Endothelial cell of umbilical vein (primary cell): ENCODE results near the gene PGF. TPM values are rescaled to one million over a fixed set of nuclear protein-coding genes. Genes with fewer than 3 reads are reported as not detected.

Experiments
- BruUV-seq: library from RNA; stranded (reverse); fragments of 400-500 nt; replicated peaks from 2 replicates; lab custom pipeline; 2021; lab: Mats Ljungman, UMichigan
- CTCF ChIA-PET: fragments of 300-600, 350-600 bp; sonication (Branson Sonifier 250); formaldehyde crosslinking; loops from one replicate; lab custom pipeline; 2021; ENCODE audit warnings: antibody characterized with exemption, inconsistent platforms; lab: Charles Lee
- POLR2A ChIA-PET: fragments of 300-600, 350-600 bp; sonication (Branson Sonifier 250); formaldehyde crosslinking; loops from one replicate; lab custom pipeline; 2021; ENCODE audit warnings: antibody characterized with exemption, inconsistent platforms; lab: Charles Lee
- DNase-seq: peaks from one replicate; pipeline ENCODE4 v3.0.0-alpha.2; 2011; ENCODE audit warnings: low read depth, low spot score
- FAIRE-seq: peaks from 2 replicates; lab custom pipeline; 2011; peaks lifted over from hg19 to GRCh38; lab: Jason Lieb, UNC
- H2AFZ ChIP-seq: 2 replicates; pipeline ENCODE4 v1.6.0; 2012; ENCODE audit warnings: low read depth, low read length, control low read depth, inconsistent platforms
- H3K27ac ChIP-seq: 2 replicates; pipeline ENCODE4 v1.5.1; 2011; ENCODE audit warnings: low read depth, mild to moderate bottlenecking, control low read depth, low read length, moderate library complexity; ENCODE audit not compliant: insufficient read depth
- H3K27me3 ChIP-seq, 2 experiments: 2 replicates each; pipeline versions ENCODE4 v1.6.0 to v1.6.1; 2011; ENCODE audit warnings: low read length in 2 of 2, mixed read lengths in 1 of 2; ENCODE audit not compliant: control insufficient read depth in 2 of 2, insufficient read depth in 2 of 2
- H3K36me3 ChIP-seq, 2 experiments: 2 replicates in 1 of 2; 3 replicates in 1 of 2; pipeline ENCODE4 v1.5.1; 2011; ENCODE audit warnings: low read length in 2 of 2, mild to moderate bottlenecking in 1 of 2, moderate library complexity in 1 of 2; ENCODE audit not compliant: control insufficient read depth in 2 of 2, insufficient read depth in 2 of 2; ENCODE audit errors: extremely low read depth in 1 of 2
- H3K4me1 ChIP-seq: 3 replicates; pipeline ENCODE4 v1.5.1; 2011; ENCODE audit warnings: mild to moderate bottlenecking, low read length; ENCODE audit not compliant: control insufficient read depth, insufficient read depth; ENCODE audit errors: extremely low read depth
- H3K4me2 ChIP-seq: 2 replicates; pipeline ENCODE4 v1.6.1; 2011; ENCODE audit warnings: low read length, control low read depth, mixed read lengths; ENCODE audit not compliant: insufficient read depth
- H3K4me3 ChIP-seq, 3 experiments: fragments of 200-600 bp in 1 of 3; sonication (generic), shearing (Covaris generic) in 1 of 3; replicated peaks in 1 of 3; 2 replicates each; pipeline ENCODE4 v1.5.1; 2011 to 2016; ENCODE audit warnings: control low read depth in 3 of 3, low read length in 3 of 3, mild to moderate bottlenecking in 2 of 3, inconsistent platforms in 1 of 3, low read depth in 1 of 3, moderate library complexity in 1 of 3; ENCODE audit not compliant: insufficient read depth in 1 of 3
- H3K79me2 ChIP-seq: 2 replicates; pipeline ENCODE4 v1.6.0; 2012; ENCODE audit warnings: low read length, inconsistent platforms; ENCODE audit not compliant: control insufficient read depth, insufficient read depth
- H3K9ac ChIP-seq: replicated peaks from 2 replicates; pipeline ENCODE3; 2011; ENCODE audit warnings: low read length, control low read depth; ENCODE audit not compliant: insufficient read depth; ENCODE audit errors: extremely low read depth
- H3K9me1 ChIP-seq: replicated peaks from 3 replicates; pipeline ENCODE4 v1.6.0; 2011; ENCODE audit warnings: mild to moderate bottlenecking, low read length; ENCODE audit not compliant: control insufficient read depth, insufficient read depth; ENCODE audit errors: extremely low read depth
- H3K9me3 ChIP-seq: replicated peaks from 2 replicates; pipeline ENCODE4 v1.5.1; 2012; ENCODE audit warnings: low read length, inconsistent platforms; ENCODE audit not compliant: control insufficient read depth, insufficient read depth
- H4K20me1 ChIP-seq: replicated peaks from 2 replicates; pipeline ENCODE3; 2011; ENCODE audit warnings: mild to moderate bottlenecking, low read length; ENCODE audit not compliant: control insufficient read depth, insufficient read depth; ENCODE audit errors: extremely low read depth
- CTCF ChIP-seq, 2 donors: IDR thresholded peaks; 1 replicate in 1 of 2; 2 replicates in 1 of 2; pipeline ENCODE4 v1.5.1; 2011; ENCODE audit warnings: low read length in 2 of 2, mild to moderate bottlenecking in 2 of 2, moderate library complexity in 2 of 2, control low read depth in 1 of 2, inconsistent platforms in 1 of 2, low read depth in 1 of 2; ENCODE audit not compliant: insufficient read depth in 1 of 2; ENCODE audit errors: extremely low read depth in 1 of 2
- EZH2 ChIP-seq: IDR thresholded peaks from 2 replicates; pipeline ENCODE4 v1.6.1; 2012; ENCODE audit warnings: borderline replicate concordance, low read depth, mild to moderate bottlenecking, moderate library complexity, low read length, inconsistent platforms; ENCODE audit not compliant: severe bottlenecking
- FOS ChIP-seq: IDR thresholded peaks from 2 replicates; pipeline ENCODE4 v1.6.1; 2011; ENCODE audit warnings: mild to moderate bottlenecking, low read length, moderate library complexity, borderline replicate concordance; ENCODE audit not compliant: insufficient read depth
- GATA2 ChIP-seq: IDR thresholded peaks from 2 replicates; pipeline ENCODE4 v1.7.0; 2011; ENCODE audit warnings: low read depth, mild to moderate bottlenecking, moderate library complexity, mixed read lengths, low read length; ENCODE audit not compliant: insufficient read length, insufficient read depth
- JUN ChIP-seq: IDR thresholded peaks from 2 replicates; pipeline ENCODE4 v1.6.1; 2011; ENCODE audit warnings: borderline replicate concordance, low read depth; ENCODE audit not compliant: insufficient read length, insufficient read depth
- MAX ChIP-seq: IDR thresholded peaks from 2 replicates; pipeline ENCODE4 v1.6.1; 2011; ENCODE audit not compliant: insufficient read depth, insufficient read length
- MYC ChIP-seq: IDR thresholded peaks from one replicate; pipeline ENCODE4 v1.6.1; 2011; ENCODE audit warnings: mild to moderate bottlenecking, low read depth, low read length
- POLR2A ChIP-seq: IDR thresholded peaks from 2 replicates; pipeline ENCODE4 v1.6.1; 2012; ENCODE audit warnings: low read depth, mild to moderate bottlenecking, control low read depth, low read length
- POLR2AphosphoS5 ChIP-seq: IDR thresholded peaks from 2 replicates; pipeline ENCODE4 v1.6.1; 2012; ENCODE audit warnings: low read depth, mild to moderate bottlenecking, control low read depth, low read length, moderate library complexity; ENCODE audit not compliant: insufficient read depth
- dilution Hi-C: fragments of 300-500 bp; cut with MboI; formaldehyde crosslinking; loops from one replicate; pipeline ENCODE4 v1.15.0; 2019; ENCODE audit warnings: low sequenced_read_pairs; ENCODE audit not compliant: extremely low pct_ligation_motif_present
- intact Hi-C: fragments of 100-400 bp; cut with micrococcal nuclease; formaldehyde crosslinking; loops from one replicate; pipeline ENCODE4 v1.10.0; 2022
- polyA plus RNA-seq, 4 experiments: library from polyadenylated mRNA; depleted of rRNA in 3 of 4; stranded (reverse) in 3 of 4; unstranded in 1 of 4; fragments of >200 nt; gene quantifications; 2 replicates each; pipeline versions ENCODE4 v1.2.1 to v1.2.3, GENCODE V29; 2011 to 2012; ENCODE audit warnings: missing spikeins in 1 of 4
- total RNA-seq: library from RNA; stranded (reverse); gene quantifications from 2 replicates; pipeline ENCODE4 v1.2.3, GENCODE V29; 2021

PGF gene
- total and polyA plus RNA-seq, 2 donors (not counting 3 experiments of a cell fraction or from before 2014, with no cell fraction given) = 89.0 to 206 TPM

GRCh38 chr14:74898694-74899093 lies 56.7 kb downstream of the PGF start:
- peaks cover 51 to 66% of the 10 kb centered on the region in 2 experiments for H3K36me3 ChIP-seq
- H3K4me3 ChIP-seq = no peak overlapping the region
- no peaks in the 10 kb centered on the region for H3K4me1 ChIP-seq
- FAIRE-seq (no peak), DNase-seq (no peak)
- H3K9me3 ChIP-seq = no peaks in the 10 kb centered on the region
- H3K4me2 ChIP-seq = no peak overlapping the region
- H3K9me1 ChIP-seq = no peaks in the 10 kb centered on the region
- H3K27ac ChIP-seq = no peak overlapping the region
- H3K79me2 ChIP-seq = no peaks in the 10 kb centered on the region
- intact Hi-C loops = no loop called here
- dilution Hi-C loops = no loop called here
- ChIA-PET POLR2A (interaction anchor here (0.9 kb wide), 1 partner anchor 20 kb away, joined by 3 read pairs; no protein-coding TSS in a partner anchor), CTCF (interaction anchor here (8.0 kb wide), 1 partner anchor 37 kb away, joined by 61 read pairs; no protein-coding TSS in a partner anchor)
- no peak overlapping the region for H3K9ac ChIP-seq
- no peaks in the 10 kb centered on the region for H4K20me1 ChIP-seq
- BruUV-seq = no TSS peak
- no peaks in the 10 kb centered on the region for H3K27me3 ChIP-seq
- no peak overlapping the region for H2AFZ ChIP-seq
- TF ChIP-seq JUN (no peak), CTCF (IDR thresholded peaks at IDR 0.05; ENCODE audit: extremely low read depth in 1 of 2, insufficient read depth in 1 of 2, low read depth in 1 of 2, low read length in 2 of 2) (no peak), MYC (no peak), POLR2AphosphoS5 (no peak), POLR2A (no peak), EZH2 (no peak), MAX (no peak), FOS (no peak), GATA2 (no peak)
